ENCODE data around the gene ACOXL. TPM values are rescaled to one million over a fixed set of nuclear protein-coding genes. Genes with fewer than 3 reads are reported as not detected.

ACOXL gene
- total and polyA plus RNA-seq, 9 of the 15 experiments (the other 6 are each of a cell fraction or from before 2014, with no cell fraction given): 0.31 to 0.56 TPM; not detected in 7

DNA sequence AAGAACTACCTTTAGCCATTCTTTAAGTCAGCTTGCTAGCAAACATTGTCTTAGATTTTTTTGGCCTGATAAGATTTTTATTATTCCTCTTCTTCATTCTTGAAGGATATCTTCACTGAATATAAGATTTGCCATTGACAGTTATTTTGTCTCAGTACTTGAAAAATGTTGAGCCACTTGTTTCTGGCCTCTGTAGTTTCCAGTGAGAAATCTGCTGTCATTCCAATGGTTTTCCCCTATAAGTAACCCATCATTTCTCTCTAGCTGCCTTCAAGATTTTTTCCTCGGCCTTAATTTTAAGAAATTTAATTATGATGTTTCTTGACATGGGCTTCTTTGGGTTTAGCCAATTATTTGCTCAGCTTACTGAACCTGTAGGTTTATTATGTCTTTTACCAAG, 32.6 kb downstream of the ACOXL start:
- WGBS (ENCODE audit: insufficient coverage, low coverage, missing lambda C conversion rate): 0% methylated on average over 1 of the region's 1 CpG
- Histone ChIP-seq H3K4me3 (no peak overlapping the region), H3K9me1 (ENCODE audit: control insufficient read depth, insufficient read depth, low read length) (no peaks in the 10 kb centered on the region), H2AFZ (ENCODE audit: low read depth, low read length) (no peak overlapping the region), H3K4me1 (replicated peaks in 1 of 2; ENCODE audit: control insufficient read depth in 2 of 2, insufficient read depth in 2 of 2, low read length in 2 of 2) (no peaks in the 10 kb centered on the region), H3K36me3 (ENCODE audit: control insufficient read depth, insufficient read depth, low read length) (no peaks in the 10 kb centered on the region), H4K20me1 (replicated peaks; ENCODE audit: control insufficient read depth, insufficient read depth, low read length) (no peaks in the 10 kb centered on the region), H3K9ac (ENCODE audit: insufficient read depth in 1 of 2, low read depth in 2 of 2, low read length in 2 of 2) (no peak overlapping the region), H3K79me2 (ENCODE audit: control insufficient read depth, insufficient read depth, low read length) (no peaks in the 10 kb centered on the region), H3K27ac (ENCODE audit: extremely low read depth, low read depth, low read length) (no peak overlapping the region), H3K9me3 (replicated peaks; ENCODE audit: control insufficient read depth, insufficient read depth, low read depth, low read length) (no peaks in the 10 kb centered on the region), H3K27me3 (ENCODE audit: control insufficient read depth in 2 of 2, insufficient read depth in 2 of 2, low read length in 2 of 2) (peaks cover 2 to 21% of the 10 kb centered on the region in 2 experiments; a peak in 2 of 5 replicates), H3K4me2 (ENCODE audit: insufficient read depth, low read length) (no peak overlapping the region)
- CTCF ChIA-PET (ENCODE audit: low intra/inter-chr PET ratio): no interaction called here
- no TSS peak for BruUV-seq (replicated peaks)
- POLR2A ChIA-PET: no interaction called here
- ATAC-seq (no peak), FAIRE-seq (no peak), DNase-seq (ENCODE audit: extremely low read depth in 1 of 4, low spot score in 3 of 4) (no peak)
- TF ChIP-seq NCOA6 (IDR thresholded peaks at IDR 0.05): no peak
- TF ChIP-seq RBM17 (IDR thresholded peaks at IDR 0.05; ENCODE audit: borderline replicate concordance, low read depth, low read length): no peak
- TF ChIP-seq STAT5A (IDR thresholded peaks at IDR 0.05; ENCODE audit: borderline replicate concordance, low read length): no peak
- no peak for TF ChIP-seq PPARD (CRISPR knock-in tag; IDR thresholded peaks at IDR 0.05)
- TF ChIP-seq, protein P1, sequence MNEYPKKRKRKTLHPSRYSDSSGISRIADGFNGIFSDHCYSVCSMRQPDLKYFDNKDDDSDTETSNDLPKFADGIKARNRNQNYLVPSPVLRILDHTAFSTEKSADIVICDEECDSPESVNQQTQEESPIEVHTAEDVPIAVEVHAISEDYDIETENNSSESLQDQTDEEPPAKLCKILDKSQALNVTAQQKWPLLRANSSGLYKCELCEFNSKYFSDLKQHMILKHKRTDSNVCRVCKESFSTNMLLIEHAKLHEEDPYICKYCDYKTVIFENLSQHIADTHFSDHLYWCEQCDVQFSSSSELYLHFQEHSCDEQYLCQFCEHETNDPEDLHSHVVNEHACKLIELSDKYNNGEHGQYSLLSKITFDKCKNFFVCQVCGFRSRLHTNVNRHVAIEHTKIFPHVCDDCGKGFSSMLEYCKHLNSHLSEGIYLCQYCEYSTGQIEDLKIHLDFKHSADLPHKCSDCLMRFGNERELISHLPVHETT (CRISPR knock-in tag; conservative IDR thresholded peaks at IDR 0.05 in 1 of 2, IDR thresholded peaks at IDR 0.05 in 1 of 2): no peak
- TF ChIP-seq, protein P2, sequence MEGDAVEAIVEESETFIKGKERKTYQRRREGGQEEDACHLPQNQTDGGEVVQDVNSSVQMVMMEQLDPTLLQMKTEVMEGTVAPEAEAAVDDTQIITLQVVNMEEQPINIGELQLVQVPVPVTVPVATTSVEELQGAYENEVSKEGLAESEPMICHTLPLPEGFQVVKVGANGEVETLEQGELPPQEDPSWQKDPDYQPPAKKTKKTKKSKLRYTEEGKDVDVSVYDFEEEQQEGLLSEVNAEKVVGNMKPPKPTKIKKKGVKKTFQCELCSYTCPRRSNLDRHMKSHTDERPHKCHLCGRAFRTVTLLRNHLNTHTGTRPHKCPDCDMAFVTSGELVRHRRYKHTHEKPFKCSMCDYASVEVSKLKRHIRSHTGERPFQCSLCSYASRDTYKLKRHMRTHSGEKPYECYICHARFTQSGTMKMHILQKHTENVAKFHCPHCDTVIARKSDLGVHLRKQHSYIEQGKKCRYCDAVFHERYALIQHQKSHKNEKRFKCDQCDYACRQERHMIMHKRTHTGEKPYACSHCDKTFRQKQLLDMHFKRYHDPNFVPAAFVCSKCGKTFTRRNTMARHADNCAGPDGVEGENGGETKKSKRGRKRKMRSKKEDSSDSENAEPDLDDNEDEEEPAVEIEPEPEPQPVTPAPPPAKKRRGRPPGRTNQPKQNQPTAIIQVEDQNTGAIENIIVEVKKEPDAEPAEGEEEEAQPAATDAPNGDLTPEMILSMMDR (IDR thresholded peaks at IDR 0.05 in 2 of 3, conservative IDR thresholded peaks at IDR 0.05 in 1 of 3; ENCODE audit: insufficient read depth in 2 of 3, low read depth in 1 of 3, low read length in 3 of 3): no peak
- TF ChIP-seq ZNF316 (IDR thresholded peaks at IDR 0.05): no peak
- no peak for TF ChIP-seq ZBTB1 (CRISPR knock-in tag; IDR thresholded peaks at IDR 0.05; ENCODE audit: borderline replicate concordance, low read depth)
- TF ChIP-seq ZNF717 (CRISPR knock-in tag; IDR thresholded peaks at IDR 0.05): no peak
- no peak for TF ChIP-seq MTA2 (IDR thresholded peaks at IDR 0.05; ENCODE audit: low read depth)
- no peak for TF ChIP-seq ZNF224 (CRISPR knock-in tag; IDR thresholded peaks at IDR 0.05)
- TF ChIP-seq ZNF644 (tag; IDR thresholded peaks at IDR 0.05; ENCODE audit: low read depth): no peak
- TF ChIP-seq, protein P3, sequence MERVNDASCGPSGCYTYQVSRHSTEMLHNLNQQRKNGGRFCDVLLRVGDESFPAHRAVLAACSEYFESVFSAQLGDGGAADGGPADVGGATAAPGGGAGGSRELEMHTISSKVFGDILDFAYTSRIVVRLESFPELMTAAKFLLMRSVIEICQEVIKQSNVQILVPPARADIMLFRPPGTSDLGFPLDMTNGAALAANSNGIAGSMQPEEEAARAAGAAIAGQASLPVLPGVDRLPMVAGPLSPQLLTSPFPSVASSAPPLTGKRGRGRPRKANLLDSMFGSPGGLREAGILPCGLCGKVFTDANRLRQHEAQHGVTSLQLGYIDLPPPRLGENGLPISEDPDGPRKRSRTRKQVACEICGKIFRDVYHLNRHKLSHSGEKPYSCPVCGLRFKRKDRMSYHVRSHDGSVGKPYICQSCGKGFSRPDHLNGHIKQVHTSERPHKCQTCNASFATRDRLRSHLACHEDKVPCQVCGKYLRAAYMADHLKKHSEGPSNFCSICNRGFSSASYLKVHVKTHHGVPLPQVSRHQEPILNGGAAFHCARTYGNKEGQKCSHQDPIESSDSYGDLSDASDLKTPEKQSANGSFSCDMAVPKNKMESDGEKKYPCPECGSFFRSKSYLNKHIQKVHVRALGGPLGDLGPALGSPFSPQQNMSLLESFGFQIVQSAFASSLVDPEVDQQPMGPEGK (CRISPR knock-in tag; IDR thresholded peaks at IDR 0.05; ENCODE audit: borderline replicate concordance): no peak
- no peak for TF ChIP-seq TCF3 (CRISPR knock-in tag; IDR thresholded peaks at IDR 0.05)
- intact Hi-C loops (cut with micrococcal nuclease): no loop called here
- in situ Hi-C loops (cut with MboI): loop anchor here (25.0 kb wide), 1 partner anchor 978 kb away; the partner anchor contains the start of gene RGPD5

Measured in K562 (cell line).